Colon (tissue), 2 donors: ENCODE data around the gene GFOD1.

ENCODE experiments used
- FAIRE-seq: peaks from 2 replicates; lab custom pipeline; 2012; peaks lifted over from hg19 to GRCh38; lab: Jason Lieb, UNC
- donor health status: control.
- donor health status: control.

GFOD1 gene

DNA sequence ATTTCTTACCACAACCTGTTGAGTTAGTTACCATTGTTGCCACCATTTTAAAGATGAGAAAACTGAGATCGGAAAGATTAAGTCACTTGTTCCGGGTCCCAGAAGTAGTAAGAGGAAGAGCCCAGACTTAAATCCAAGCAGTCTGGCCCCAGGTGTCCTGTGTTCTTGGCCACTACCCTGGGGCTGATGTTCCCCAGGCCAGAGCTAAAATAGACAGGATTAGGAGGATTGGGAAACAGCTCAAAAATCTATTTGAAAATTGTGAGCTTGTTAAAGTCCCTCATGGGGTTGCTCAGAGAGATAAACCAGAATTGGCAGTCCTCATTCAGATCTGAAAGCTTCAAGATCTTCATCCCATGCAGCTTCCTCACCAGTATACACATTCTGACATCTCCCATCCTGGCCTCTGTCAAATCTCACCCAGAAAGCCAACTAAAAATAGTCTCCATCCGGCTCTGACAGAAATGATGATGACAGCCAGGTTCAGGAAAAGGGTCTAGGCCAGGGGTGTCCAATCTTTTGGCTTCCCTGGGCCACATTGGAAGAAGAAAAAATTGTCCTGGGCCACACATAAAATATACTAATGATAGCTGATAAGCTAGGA, 62.0 kb downstream of the GFOD1 start:
- FAIRE-seq = no peak

DNA sequence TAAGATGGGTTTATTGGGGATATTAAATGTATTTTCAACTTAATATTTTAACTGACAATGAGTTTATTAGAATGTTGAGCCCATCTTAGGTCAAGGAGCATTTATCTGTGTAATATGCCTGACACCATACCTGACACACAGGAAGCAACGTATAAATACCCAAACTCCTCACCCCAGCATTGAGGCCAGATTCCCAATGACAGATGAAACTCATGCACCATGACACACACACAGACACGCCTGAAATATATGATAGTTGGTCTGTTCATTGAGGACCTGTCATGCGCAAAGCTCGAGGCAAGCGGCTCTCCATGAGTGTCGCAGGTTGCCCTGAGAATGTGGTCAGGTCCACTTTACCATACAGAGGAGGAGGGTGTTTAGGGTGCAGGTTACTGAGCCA, 64.1 kb downstream of the GFOD1 start:
- FAIRE-seq = no peak

- no peak for FAIRE-seq
Observed at GRCh38 chr6:13422681-13423221, 64.6 kb downstream of the GFOD1 start.

DNA sequence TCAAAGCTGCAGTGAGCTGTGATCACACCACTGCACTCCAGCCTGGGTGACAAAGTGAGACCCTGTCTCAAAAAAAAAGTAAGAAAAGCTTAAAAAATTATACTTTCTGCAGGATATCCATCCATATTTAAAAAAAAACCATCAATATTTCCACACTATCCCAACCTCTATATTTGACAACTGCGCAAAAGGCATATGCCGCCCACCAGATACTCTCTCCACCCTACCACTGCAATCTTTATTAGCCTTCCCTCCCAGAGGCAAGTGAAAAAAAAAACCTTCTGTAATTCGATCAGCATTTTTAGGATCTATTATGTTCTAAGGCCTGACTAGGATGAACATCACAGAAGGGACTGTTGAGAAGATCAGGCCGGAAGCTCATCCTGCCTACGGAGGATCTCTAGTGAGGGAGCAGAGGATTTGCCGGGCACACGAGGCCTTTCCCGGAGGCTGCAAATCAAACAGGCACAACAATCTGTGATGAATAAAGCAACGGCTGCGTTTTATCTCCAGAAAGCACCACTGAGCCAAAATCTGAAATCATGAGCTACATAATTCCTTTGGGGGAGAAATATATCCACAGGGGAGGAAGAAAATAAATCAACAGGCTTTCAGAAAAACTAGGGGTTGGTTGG, 65.9 kb downstream of the GFOD1 start:
- no peak for FAIRE-seq

DNA sequence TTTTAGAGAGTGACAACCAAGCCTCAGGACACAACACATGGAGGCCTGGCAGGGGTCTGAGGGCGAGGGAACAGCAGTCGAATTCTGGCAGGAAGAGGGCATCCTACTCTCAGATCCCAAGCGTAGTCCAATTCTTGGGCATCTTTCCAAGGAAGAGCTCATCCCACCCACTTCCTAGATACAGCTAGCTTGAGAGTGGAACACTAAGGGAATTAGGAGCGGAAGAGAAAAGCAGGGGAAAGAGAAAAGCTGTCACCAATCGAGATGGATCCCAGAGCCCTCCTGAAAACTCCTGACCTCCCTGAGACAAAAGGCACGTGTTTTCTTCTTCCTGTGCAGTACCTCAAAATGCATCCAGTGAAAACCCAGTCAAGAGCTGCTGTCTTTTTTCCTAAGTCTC, 67.1 kb downstream of the GFOD1 start:
- no peak for FAIRE-seq

DNA sequence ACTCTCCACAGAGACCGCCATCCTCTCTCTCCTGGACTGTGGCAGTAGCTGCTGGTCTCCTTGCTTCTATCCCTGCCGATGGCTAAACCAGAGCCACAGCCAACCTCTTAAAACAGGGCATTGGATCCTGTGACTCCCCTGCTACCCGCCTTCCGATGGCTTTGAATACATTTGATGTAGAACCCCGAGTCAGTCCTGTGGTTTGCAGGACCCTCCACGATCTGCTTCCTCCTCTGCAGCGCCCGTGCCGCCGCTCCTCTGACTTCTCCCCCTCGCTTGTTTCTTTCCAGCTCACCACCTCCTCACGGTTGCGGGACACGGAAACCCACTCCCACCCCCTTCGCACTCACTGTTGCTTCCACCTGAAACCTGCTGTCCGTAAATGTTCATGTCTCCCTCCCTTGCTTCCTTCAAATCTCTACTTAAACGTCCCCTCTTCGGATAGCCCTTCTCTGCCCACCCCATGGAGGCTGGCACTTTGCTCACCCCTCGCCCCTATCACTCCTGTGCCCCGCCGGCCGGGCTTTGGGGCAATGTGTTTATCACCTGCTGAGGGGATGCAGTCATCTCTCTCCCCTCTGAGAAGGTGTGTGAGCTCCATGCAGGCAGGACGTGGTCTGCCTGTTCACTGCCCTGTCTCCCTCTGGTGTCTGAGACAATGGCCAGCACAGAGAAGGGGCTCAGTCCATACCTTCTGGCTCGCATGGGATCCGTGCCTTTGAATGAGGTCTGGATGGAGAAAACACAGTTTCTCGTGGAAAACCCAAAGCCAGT, 67.8 kb downstream of the GFOD1 start:
- no peak for FAIRE-seq

DNA sequence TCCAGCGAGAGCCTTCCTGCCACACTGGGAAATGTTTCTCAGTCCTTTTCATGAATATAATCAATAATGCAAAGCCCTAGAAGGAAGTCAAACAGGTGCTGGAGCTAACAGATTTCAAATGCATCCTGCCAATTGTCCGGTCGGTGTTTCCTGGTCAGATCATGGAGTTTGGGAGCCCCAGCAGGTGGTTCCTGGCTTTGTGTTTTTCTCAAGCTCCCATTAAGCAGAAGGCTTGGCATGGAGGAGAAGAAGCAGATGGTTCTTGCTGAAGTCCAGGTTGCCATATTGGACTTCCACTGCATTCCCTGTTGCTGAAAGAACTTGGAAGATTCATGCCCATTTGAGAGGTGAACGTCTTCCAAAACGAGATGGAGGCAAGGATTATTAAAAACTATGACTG, 68.6 kb downstream of the GFOD1 start:
- FAIRE-seq = no peak

GRCh38 chr6:13417954-13418353, 69.4 kb downstream of the GFOD1 start:
- no peak for FAIRE-seq

DNA sequence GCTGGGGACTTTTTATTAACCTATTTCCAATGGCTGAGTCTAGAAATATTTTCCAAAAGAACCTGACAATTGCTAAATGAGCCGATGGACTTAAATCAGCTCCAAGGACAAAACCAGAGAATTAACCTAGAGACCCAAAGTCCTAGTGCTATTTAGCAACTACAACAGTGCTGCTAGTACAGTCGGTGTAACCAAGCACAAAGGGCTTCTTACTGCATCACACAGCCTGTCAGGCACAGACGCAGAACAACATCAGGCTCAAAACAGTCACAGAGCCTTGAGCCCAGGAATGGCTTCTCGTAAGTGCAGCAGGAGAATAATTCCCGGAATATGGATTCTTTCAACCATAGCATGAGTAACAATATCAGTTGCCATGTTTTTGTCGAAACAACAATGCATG, 70.0 kb downstream of the GFOD1 start:
- FAIRE-seq = no peak

- FAIRE-seq = no peak
Observed at GRCh38 chr6:13415283-13415682, 72.1 kb downstream of the GFOD1 start.

DNA sequence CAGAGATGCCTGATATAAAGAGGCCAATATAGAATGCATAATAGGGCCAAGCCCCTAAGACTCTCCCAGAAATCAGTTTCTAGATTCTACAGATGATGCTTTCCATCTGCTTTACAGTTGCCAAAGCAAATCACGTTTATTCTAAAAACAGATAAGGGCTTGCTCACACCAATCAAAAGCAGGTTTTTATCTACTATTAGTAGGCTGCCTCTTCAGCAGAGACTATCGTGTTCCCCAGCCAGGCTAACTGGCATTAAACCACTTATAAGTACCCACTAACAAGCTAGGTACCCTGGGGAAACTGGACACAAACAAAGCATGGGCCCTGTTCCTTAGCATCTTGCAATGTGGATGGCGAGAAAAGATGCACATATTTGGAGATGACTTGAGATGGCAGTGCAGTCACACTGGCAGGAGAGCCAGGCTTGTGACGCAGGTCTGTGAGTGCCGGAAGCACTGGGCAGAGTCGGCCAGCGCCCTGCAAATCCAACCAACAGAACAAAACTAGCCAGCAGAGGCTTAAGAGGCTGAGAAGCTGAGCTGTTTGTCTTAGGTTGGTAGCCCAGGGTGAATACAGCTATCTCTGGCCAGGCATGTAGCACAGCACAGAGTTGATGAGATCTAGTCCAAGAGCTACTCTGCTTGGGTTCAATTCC, 73.4 kb downstream of the GFOD1 start:
- no peak for FAIRE-seq

GRCh38 chr6:13413466-13413862, 73.9 kb downstream of the GFOD1 start:
- no peak for FAIRE-seq

GRCh38 chr6:13412639-13413465, 74.5 kb downstream of the GFOD1 start:
- no peak for FAIRE-seq

DNA sequence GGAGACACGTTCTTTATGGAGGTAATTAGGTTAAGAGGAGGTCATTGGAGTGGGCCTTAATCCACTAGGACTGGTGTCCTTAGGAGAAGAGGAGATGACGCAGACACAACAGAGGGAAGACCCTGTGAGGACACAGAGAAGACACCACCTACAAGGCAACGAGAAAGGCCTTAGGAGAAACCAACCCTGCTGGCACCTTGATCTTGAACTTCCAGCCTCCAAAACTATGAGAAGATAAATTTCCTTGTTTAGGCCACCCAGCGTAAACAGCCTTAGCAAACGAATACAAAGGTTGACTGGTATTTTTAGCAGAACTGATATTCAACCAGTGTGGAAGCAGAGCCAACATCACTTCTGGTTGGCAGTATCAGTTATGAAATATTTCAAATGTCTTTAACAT, 75.2 kb downstream of the GFOD1 start:
- no peak for FAIRE-seq

GRCh38 chr6:13411484-13411883, 75.9 kb downstream of the GFOD1 start:
- FAIRE-seq = no peak

- FAIRE-seq = no peak
Observed at GRCh38 chr6:13409991-13410390, 77.4 kb downstream of the GFOD1 start.

DNA sequence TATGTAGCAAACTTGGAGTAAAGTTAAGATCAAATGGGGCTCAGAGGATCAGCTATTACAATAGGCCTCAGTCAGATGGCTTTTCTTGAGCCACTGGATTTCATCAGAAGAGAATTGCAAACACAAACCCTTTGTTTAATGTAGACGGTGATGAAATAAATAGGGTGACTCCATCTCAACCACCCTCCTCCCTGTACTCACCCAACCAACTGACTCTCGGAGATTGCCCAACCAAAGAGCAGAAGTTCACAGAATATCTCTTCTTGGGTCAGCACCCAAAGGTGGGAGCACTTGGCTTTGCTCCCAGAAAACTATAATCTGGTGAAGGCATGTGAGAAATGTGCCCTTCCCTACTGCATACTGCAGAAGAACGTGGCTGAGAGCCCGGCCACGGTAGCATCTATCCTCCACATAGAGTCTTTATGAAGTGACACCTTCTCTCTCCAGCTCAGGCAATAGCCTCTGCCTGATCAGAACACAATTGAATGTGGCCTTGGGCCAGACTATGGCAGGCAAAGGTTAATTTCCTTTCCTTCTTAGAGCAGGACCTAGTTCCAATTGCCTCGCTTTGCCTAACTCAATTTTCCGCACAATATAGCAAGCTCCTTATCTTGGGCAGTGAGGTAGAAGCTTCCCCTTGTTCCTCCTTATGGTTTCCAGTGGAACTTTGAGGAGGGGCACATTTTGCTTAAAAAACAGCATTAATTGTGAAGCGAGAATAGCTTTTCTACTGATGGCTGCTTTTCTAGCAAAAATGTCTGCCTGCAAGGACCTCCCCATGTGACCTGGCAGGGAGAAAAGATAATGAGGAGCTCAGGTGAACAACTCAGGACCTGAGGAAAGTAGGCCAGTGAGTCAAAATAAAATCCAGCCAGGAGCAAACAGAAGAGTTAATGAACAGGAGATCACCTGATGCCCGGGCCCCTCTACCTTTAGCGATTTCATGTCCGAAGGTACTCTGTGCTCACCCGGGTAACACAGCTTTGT, 79.4 kb downstream of the GFOD1 start:
- FAIRE-seq = no peak

- FAIRE-seq = no peak
Observed at GRCh38 chr6:13407368-13407708, 80.1 kb downstream of the GFOD1 start.

- no peak for FAIRE-seq
Observed at GRCh38 chr6:13406781-13407180, 80.6 kb downstream of the GFOD1 start.

DNA sequence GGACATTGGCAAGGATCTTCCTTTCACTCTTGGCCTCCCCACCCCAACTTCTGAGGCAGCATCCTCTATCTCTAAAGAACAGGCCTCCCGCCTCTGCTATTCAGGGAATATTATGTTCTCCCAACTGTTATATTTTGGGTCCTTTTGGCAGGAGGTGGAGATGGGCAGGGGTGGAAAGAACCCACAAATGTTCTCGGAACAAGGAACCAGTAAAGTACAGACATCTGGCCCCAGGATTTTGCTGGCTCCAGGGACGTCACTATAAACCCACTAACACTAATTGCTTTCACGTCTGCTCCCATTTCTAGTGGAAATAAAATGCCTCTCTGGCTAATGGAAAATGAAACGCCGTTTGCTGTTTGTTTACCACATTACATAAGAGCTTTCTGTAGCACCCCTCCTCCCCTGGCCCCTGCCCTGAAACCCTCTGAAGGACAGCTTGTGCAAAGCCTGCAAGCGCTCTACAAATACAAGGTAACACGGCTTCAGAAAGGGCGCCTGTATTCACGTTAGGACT, 81.4 kb downstream of the GFOD1 start:
- FAIRE-seq = no peak

DNA sequence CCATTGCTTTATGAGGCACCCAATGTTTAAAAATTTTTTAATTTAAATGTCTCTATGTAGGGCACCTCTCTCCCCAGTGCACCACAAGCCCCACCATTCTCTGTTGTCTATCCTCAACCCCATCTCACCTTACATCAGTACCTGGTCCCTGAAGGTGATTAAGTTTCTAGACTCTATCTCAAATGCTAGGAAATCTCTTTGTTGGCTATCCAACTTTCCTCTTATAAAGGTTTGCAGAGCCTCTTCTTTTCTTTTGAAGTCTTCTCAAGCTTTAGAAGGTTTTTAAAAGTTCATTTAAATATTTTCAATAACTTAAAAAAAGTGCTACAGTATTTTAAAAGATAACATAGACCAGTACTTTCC, 82.5 kb downstream of the GFOD1 start:
- FAIRE-seq = no peak
